Measurements from ENCODE around the gene MADD. TPM values are rescaled to one million over a fixed set of nuclear protein-coding genes. Genes with fewer than 3 reads are reported as not detected.

The MADD gene
- total RNA-seq, 1 donor from 2014 or later, result 9.0 TPM

DNA sequence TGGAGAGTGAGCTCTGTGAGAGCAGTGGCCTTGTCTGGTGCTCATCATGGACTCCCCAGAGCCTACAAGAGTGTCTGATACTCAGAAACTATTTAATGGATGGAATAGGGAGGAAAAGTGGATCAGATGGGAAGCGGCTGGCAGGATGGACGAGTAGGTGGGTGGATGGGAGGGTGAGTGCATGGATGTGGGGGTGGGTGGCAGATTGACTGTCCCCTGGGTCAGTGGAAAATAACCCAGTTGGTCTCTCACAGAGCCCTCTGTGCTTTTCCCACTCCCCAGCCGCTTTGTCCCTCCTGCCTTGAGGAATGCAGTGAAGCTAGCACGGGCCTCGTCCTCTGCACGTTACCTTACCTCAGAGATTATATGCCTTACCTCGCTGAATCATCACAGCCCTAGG is 102.5 kb downstream of the MADD start:
- no peaks in the 10 kb centered on the region for H3K27me3 ChIP-seq (ENCODE audit: control insufficient read depth, insufficient read depth, low read length)
- no peaks in the 10 kb centered on the region for H3K36me3 ChIP-seq (ENCODE audit: control insufficient read depth, insufficient read depth, low read length)
- DNase-seq (ENCODE audit: low read depth), result peak; percentile 31
- TF ChIP-seq CTCF (IDR thresholded peaks at IDR 0.05; ENCODE audit: insufficient read depth, low read length, severe bottlenecking), result no peak
- FAIRE-seq, result no peak
- H3K4me3 ChIP-seq (ENCODE audit: low read depth, low read length), result no peak overlapping the region

DNA sequence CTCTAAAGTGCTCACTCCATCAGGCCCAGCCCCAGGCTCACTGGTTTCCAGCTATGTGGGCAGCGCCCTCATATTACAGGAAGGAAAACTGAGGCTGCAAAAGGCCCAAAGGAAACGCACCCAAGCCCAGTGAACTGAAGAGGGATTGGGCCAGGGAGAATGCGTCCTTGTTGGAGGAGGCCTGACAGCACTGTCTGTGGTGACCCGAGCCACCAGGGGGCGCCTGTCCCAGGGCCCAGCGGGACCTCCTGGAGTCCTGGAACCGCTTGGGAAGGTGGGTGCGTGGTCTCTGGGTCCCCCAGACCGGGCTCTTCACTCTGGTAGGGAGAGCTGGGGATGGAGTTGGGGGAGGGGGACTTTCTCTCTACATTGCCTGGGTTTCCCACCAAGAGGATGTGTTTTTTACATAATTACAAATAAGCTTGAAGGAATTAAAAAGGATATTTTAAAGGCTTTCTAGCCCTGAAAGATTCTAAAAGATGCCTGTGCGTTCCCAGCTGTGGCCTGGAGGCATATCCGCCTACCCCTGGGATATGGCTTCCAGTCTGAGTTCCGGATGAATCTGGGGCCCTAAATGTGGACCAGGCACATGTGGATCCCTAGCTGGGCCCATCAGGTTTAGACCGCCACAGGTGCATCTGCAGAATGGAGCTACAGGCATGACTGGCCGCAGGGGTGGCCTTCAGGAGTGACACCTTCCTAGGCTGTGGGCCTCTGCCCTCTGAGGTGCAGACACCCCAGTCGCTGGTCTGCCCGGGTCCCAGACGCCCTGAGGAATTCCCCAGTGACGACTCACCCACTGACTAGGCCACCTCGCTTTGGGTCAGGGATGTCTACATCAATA is 104.2 kb downstream of the MADD start:
- no peak overlapping the region for H3K4me3 ChIP-seq (ENCODE audit: low read depth, low read length)
- H3K36me3 ChIP-seq (ENCODE audit: control insufficient read depth, insufficient read depth, low read length), result no peaks in the 10 kb centered on the region
- peak; percentile 97 for TF ChIP-seq CTCF (IDR thresholded peaks at IDR 0.05; ENCODE audit: insufficient read depth, low read length, severe bottlenecking)
- FAIRE-seq (no peak), DNase-seq (ENCODE audit: low read depth) (peak; percentile 46)
- H3K27me3 ChIP-seq (ENCODE audit: control insufficient read depth, insufficient read depth, low read length), result no peaks in the 10 kb centered on the region

GRCh38 chr11:47374720-47375019 is 104.7 kb downstream of the MADD start:
- no peak overlapping the region for H3K4me3 ChIP-seq (ENCODE audit: low read depth, low read length)
- TF ChIP-seq CTCF (IDR thresholded peaks at IDR 0.05; ENCODE audit: insufficient read depth, low read length, severe bottlenecking), result no peak
- H3K36me3 ChIP-seq (ENCODE audit: control insufficient read depth, insufficient read depth, low read length), result no peaks in the 10 kb centered on the region
- H3K27me3 ChIP-seq (ENCODE audit: control insufficient read depth, insufficient read depth, low read length), result no peaks in the 10 kb centered on the region
- no peak for FAIRE-seq
- DNase-seq (ENCODE audit: low read depth), result no peak

DNA sequence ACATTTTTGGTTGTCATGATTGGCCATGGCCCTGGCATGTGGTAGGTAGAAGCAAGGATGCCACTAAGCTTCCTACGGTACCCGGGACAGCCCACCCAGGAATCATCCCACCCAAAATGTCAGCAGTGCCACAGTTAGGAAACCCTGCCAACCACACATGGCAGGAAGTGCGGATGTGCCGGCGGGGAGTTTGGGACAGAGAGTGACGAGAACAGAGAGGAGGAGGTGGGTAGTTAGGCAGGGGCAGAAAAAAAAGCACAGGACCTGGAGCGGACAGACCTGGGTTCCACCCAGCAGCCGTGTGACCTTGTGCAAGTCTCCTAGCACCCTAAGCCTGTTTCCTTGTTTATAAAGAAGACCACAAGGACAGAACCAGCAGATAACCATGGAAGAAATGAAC is 105.1 kb downstream of the MADD start:
- no peak overlapping the region for H3K4me3 ChIP-seq (ENCODE audit: low read depth, low read length)
- no peaks in the 10 kb centered on the region for H3K27me3 ChIP-seq (ENCODE audit: control insufficient read depth, insufficient read depth, low read length)
- no peak for DNase-seq (ENCODE audit: low read depth)
- no peaks in the 10 kb centered on the region for H3K36me3 ChIP-seq (ENCODE audit: control insufficient read depth, insufficient read depth, low read length)
- FAIRE-seq, result no peak
- TF ChIP-seq CTCF (IDR thresholded peaks at IDR 0.05; ENCODE audit: insufficient read depth, low read length, severe bottlenecking), result no peak

DNA sequence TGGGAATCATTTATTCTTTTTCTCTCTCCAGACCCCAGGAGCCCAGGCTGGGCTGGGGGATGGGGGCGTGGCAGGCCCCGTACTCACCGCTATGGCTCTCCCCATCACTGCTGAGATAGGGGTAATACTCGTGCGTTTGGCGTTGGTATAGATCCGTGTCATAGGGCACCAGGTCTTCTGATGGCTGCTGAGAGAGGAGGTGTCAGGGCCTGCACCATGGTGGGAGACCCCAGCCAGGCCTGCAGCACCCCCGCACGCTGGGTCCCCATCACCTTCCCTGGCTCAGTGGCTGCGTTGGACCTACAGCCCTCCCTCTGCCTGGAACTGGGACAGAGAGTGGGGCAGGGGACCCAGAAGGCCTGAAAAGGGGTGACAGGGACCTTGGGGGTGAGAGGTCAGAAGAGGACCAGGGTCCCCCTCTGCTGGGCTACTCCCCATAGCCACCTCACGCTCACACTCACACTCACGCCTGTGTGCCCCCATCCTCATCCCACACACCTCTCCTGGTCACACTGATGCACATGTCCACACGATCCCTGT is 105.7 kb downstream of the MADD start:
- Histone ChIP-seq H3K36me3 (ENCODE audit: control insufficient read depth, insufficient read depth, low read length) (no peaks in the 10 kb centered on the region), H3K4me3 (ENCODE audit: low read depth, low read length) (no peak overlapping the region), H3K27me3 (ENCODE audit: control insufficient read depth, insufficient read depth, low read length) (no peaks in the 10 kb centered on the region)
- FAIRE-seq (no peak), DNase-seq (ENCODE audit: low read depth) (no peak)
- no peak for TF ChIP-seq CTCF (IDR thresholded peaks at IDR 0.05; ENCODE audit: insufficient read depth, low read length, severe bottlenecking)
